Measurements from ENCODE around the gene TH.
"Not testable (repeated sequence)": the region's sequence is repeated elsewhere in the genome, so short reads cannot be mapped to it uniquely, and the experiment has no call there.

The TH gene

DNA sequence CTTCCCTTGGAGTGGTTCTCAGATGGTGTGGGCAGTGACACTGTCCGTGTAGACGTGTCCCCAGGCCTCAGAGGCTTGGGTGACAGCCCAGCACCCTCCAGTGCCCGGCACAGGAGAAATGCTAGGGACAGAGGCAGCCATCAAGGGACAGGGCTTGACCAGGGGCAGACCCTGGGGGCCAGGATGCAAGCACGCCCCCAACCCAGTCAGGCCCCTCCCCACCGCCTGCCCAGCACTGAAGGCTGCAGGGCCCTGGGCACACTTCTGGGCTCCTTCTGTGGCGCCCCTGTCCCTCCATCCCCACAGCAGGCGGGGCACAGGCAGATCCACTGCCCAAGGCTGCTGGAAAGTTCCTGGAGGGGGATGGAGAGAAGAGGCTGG is 43.5 kb downstream of the TH start:
- no peak for DNase-seq

DNA sequence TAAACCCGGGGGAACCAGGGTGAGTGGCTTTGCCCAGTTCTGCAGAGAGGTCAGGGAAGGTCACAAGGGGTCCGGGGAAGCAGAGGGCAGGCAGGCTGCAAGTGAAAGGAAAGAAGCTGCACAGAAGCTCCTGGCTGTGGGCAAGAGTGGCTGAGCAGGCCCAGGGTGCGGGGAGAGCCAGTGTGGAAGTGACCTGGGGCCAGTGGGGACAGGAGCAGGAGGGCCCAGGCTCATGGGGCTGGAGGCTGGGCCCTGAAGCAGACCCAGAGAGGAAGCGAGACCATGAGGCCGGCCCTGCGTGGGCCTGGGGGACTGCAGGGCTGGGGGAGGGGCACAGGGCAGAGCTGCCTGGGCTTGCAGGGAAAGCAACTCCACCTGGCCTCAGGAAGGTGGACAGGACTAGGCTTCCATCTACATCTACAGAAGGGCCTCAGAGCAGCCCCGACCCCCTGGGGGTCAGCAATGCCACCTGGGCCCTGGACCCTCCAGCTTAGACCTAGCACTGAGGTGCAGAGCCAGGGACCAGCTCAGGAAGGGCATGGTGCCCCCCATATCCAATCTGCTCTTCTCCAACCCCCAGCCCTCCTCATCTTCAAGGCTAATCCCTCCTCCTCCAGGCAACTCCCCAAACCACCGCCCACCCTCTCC is 44.0 kb downstream of the TH start:
- no peak for DNase-seq

DNA sequence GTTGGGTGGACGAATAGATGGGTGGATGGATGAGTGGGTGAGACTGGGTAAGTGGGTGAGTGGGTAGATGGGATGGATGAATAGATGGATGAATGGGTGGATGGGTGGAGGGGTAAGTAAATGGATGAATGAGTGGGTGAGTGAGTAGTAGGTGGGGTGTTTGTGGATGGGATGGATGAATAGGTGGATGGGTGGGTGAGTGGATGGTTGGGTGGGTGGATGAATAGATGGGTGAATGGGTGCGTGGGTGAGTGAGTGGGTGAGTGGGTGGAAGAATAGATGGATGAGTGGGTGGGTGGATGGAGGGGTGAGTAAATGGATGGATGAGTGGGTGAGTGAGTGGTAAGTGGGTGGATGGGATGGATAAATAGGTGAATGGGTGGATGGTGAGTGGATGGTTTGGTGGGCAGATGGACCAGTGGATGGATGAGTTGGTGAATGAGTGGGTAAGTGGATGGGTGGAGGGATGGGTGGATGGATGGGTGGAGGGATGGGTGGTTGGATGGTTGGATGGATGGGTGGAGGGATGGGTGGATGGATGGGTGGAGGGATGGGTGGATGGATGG is 45.0 kb downstream of the TH start:
- no peak for DNase-seq

DNA sequence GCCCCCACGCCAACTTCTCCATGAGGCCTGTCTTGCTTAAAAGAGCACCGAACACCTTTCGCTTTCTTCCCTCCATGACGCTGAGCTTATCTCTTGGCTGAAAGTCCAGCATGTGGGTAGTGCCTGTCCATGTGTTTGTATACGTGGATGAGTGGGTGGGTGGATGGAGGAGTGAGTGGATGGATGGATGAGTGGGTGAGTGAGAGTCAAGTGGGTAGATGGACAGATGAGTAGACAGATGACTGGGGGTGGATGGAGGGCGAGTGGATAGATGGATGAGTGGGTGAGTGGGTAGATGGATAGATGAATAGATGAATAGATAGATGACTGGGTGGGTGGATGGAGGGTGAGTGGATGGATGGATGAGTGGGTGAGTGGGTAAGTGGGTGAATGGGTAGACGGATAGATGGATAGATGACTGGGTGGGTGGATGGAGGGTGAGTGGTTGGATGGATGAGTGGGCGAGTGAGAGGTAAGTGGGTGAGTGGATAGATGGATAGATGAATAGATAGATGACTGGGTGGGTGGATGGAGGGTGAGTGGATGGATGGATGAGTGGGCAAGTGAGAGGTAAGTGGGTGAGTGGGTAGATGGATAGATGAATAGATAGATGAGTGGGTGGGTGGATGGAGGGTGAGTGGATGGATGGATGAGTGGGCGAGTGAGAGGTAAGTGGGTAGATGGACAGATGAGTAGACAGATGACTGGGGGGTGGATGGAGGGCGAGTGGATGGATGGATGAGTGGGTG is 46.7 kb downstream of the TH start:
- not testable (repeated sequence) for DNase-seq

DNA sequence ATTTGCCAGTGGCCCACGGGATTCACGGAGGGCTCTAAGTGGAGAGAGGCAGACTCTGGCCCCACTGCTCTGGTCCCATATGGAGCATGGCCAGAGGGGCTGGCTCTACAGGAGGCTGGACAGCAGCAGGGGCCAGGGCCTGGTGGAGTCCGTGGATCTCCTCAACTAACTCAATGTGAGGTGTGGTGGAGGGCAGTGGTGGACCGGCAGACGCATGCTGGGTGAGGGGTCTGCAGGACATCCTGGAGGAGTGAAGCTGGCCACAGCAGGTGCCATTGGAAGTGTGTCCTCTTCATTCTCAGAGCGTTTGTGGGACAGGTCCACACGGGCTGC is 48.0 kb downstream of the TH start:
- no peak for DNase-seq

DNA sequence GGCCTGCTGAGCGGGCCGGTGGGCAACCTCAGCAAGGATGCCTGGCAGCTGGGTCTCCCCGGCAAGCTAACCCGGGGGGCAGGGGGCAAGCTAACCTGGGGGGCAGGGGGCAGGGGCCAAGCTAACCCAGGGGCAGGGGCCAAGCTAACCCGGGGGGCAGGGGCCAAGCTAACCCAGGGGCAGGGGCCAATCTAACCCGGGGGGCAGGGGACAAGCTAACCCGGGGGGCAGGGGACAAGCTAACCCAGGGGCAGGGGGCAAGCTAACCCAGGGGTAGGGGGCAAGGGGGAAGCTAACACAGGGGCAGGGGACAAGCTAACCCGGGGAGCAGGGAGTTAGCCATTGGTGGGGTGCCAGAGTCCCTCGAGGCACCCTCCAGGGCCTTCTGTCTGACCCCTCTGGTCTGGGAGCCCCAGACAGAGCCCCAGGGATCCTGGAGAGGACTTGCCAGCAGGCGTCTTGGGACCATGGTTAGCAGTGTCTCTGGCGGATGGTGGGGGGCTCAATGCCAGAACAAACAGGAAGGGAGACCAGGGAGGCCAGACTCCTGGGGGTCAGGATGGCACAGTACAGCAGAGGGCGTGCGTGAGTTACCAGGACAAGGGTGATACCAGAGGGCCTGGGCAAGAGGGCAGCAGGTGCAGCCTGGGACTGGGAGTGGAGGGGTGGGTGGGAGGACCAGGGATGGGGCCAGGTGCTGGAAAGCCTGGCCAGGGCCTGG is 48.5 kb downstream of the TH start:
- no peak for DNase-seq

DNA sequence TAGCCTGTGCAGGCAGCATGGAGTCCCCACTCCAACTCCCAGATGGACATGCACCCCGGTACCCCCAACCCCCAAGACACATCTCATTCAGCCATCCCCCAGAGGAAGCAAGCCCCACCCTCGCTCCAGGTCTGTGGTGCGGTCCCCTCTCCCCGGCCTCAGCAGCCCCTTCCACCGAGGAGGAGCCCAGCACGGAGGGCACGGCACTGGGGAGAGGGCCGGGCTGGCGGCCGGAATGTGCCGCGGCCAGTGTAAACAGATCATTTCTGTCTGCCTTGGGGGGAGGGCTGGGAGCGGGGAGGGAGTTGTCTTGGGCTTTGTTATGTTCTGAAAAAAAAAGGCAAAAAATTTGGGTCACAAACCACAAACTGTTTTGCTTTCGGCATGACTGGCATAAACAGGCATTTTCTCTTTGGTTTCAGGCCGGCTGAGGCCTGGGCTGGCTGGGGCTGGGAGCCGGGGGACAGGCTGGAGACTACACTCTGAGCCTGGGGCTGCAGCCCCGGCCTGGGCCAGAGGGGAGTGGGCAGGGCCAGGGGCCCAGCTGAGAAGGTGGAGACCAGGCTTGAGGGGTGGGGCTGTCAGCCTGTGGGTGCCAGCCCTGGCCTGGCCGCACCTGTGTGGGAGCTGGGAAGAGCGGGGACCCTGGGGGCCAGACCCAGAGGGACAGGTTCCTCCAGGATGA is 49.3 kb downstream of the TH start:
- DNase-seq = no peak

DNA sequence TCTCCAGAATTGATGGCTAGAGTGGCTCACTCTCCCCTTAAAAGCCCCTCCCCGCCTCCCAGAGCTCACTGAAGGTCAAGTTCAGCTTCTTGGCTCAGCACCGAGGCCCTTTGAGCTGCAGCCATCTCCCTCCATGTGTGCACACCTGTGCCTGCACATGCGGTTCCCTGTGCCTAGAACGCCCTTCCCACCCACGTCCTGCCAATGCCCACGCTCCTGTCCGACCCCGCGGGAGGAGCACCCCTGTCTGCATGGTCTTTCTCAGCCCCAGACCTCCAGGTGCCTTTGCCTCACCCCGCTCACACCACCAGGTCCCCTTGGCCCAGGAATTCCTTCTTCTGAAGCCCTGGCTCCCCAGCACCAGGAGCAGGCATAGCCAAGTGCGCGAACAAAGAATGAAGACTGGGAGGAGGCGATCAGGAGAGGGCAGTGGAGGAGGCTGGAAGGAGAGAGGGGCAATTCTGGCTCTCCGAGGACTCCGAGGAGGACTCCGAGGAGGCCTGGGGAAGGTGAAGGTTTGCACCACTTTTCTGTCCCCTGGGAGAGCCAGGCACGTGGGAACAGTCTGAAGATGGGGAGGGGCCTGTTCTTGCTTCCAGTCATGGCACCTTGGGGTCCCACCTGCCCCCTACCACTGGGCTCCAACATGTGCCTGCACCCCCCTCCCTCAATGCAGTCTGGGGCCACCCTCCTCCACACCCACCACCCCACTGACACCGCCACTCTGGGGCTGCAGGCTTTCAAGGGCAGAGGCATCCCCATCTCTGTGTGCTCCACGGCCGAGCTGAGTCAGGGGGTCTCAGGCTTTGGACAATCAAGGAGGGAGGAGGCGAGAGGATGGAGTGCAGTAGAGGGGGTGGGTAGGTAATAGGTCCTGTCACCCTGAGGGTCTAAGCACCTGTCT is 50.1 kb downstream of the TH start:
- no peak for DNase-seq

DNA sequence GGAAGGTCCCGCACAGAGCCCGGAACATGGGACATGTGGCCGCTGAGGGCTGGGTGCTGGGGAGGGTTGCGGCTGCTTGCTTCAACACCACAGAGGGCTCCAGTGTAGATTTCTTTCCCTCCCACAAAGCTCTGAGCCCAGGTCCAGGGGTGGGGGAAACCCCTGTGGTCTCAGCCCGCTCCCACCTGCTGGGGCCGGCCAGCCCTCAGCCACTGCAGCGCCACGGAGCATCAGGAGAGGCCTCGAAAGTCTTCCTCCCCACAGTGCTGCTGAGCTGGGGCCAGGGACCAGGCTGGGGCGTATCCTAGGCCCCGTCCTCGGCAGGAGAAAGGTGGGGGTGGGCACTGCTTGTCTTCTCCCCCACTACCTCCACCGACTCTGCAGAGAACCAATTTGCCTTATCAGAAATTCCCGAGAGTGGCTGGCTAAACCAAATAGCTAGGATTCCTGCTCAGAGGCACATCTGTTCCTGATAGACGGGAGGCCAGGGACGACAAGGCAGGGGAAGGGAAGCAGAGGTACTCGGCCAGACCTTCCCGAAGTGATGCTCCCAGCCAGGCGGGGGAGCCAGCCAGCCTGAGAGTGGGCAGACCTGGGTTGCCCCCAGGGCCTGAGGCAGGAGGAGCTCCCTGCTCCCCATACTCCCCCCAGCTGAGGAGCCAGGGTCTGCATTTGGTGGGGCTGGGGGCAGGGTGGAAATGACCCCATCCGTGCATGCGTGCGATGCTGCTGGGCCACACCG is 51.1 kb downstream of the TH start:
- DNase-seq = no peak

DNA sequence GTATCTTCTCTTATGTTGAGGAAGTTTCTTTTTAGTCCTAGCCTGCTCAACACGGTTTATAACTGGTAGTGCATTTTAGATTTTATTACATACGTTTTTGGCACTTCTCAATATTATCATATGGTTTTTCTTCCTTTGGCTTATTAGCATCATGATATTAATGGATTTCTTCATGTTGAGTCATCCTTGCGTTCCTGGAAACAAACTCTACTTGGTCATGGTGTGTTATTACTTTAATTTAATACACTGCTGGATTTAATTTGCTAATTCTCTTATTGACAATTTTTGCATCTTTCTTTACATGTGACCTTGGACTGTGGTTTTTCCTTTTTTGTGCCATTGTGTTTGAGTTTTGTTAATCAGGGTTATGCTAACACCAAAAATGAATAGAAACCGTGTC is 52.9 kb downstream of the TH start:
- DNase-seq = no peak

DNA sequence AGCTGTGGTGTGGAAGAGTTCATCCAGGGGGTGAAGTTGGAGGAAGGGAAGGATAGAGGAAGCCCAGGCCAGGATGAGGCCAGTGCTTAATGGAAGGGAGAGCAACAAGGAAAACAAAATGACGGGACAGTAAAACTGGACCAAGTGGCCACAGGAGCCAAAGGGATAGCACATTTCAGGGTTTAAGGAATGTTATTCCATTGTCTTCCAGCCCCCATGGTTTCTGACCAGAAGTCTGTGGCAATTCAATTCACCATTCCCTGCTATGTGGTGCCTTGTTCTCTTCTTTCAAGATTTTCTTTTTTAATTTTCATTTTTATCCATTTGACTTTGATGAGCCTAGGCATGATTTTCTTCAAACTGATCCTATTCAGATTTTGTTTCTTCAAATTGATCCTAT is 54.9 kb downstream of the TH start:
- DNase-seq = no peak

DNA sequence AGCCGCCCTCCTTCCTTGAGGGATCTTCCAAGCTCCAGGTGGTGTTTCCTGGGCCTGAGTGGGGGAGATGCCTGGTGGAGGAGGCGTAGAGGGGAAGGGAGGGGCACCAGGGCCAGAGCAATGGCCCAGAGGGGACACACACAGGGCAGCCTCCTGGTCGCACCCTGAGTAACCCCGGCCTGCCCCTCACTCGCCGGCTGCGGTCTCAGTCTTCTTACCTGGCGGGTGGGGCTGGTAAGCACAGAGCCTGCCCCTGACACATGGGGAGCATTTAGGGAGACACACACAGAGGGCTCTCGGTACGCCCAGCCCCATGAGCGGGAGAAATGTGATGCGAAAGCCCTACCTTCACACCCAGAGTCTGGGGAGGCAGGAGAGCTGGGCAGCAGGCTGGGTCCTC is 56.3 kb downstream of the TH start:
- DNase-seq = no peak

DNA sequence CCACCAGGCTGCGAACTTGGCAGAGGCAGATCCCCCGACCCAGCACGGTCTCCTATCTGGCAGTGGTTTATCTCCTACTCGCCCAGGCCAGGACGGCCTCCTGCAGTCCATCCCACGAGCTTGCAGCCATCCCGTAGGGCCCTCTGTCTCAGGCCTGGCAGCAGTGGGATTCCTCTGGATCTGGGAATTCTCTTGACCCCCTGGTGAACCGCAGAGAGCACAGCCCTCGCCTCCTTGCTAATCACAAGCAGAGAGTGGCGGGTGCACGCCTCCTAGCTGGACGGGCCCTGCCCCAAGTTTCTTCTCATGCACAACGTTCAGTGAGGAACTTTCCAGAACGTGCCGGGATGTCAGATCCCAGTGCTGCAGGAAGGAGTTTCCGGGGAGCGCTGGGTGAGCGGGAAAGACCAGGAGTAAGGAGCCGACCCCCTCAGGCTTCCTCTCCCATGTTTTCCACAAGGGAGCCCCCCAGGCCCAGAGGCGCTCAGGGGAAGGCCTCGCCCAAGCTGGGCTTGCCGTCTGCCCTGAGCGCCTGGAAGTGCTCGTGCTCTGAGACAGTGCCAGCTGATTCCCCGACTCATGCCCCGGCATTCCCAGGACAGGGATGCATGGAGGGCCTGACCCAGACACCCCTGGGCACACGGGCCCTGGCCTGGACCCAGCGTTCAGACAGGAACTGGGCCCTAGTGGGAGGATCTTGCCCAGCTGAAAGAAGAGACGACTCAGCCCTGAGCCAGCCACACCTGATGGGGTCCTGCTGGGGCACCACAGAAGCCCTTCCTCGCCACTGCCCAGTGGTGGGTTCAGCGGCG is 57.0 kb downstream of the TH start:
- DNase-seq = no peak

Measured in NCI-H1417 (cell line).